Measurements from ENCODE around the gene SLC22A6. TPM values are rescaled to one million over a fixed set of nuclear protein-coding genes. Genes with fewer than 3 reads are reported as not detected.

SLC22A6 gene
- total RNA-seq, 1 experiment from 2014 or later, result not detected

- TF ChIP-seq STAT6 (CRISPR knock-in tag; conservative IDR thresholded peaks at IDR 0.05; ENCODE audit: low read depth), result no peak
Measured at GRCh38 chr11:62958547-62959421, 26.0 kb downstream of the SLC22A6 start (continued).

- TF ChIP-seq ZNF317 (CRISPR knock-in tag; IDR thresholded peaks at IDR 0.05; ENCODE audit: borderline replicate concordance, low read depth) (no peak), HMGXB4 (CRISPR knock-in tag; IDR thresholded peaks at IDR 0.05) (no peak), CDX4 (CRISPR knock-in tag; IDR thresholded peaks at IDR 0.05; ENCODE audit: borderline replicate concordance) (no peak), MYBL2 (CRISPR knock-in tag; IDR thresholded peaks at IDR 0.05) (no peak), SMAD4 (CRISPR knock-in tag; IDR thresholded peaks at IDR 0.05) (no peak), ZSCAN18 (CRISPR knock-in tag; IDR thresholded peaks at IDR 0.05) (no peak), AFF4 (CRISPR knock-in tag; IDR thresholded peaks at IDR 0.05; ENCODE audit: borderline replicate concordance) (no peak), MXD4 (CRISPR knock-in tag; IDR thresholded peaks at IDR 0.05; ENCODE audit: borderline replicate concordance) (no peak), ZNF219 (CRISPR knock-in tag; IDR thresholded peaks at IDR 0.05; ENCODE audit: borderline replicate concordance) (no peak), ZNF671 (CRISPR knock-in tag; IDR thresholded peaks at IDR 0.05) (no peak), ZNF138 (CRISPR knock-in tag; conservative IDR thresholded peaks at IDR 0.05) (no peak), MAX (CRISPR knock-in tag; IDR thresholded peaks at IDR 0.05) (no peak), ZNF512 (CRISPR knock-in tag; IDR thresholded peaks at IDR 0.05; ENCODE audit: borderline replicate concordance) (no peak)
- no peaks in the 10 kb centered on the region for H3K36me3 Mint-ChIP-seq
Measured at GRCh38 chr11:62957147-62957546, 27.6 kb downstream of the SLC22A6 start.

More at GRCh38 chr11:62957147-62957546, 27.6 kb downstream of the SLC22A6 start:
- CTCF ChIA-PET, result interaction anchor here (2.5 to 3.7 kb wide), 2 partner anchors 18 to 51 kb away, joined by 6 to 13 read pairs; no protein-coding TSS in a partner anchor
- peaks cover 8% of the 10 kb centered on the region for H3K4me1 Mint-ChIP-seq
- POLR2A ChIA-PET, result no interaction called here
- no peaks in the 10 kb centered on the region for H3K9me3 Mint-ChIP-seq
- ATAC-seq (no peak), DNase-seq (ENCODE audit: low spot score) (no peak)
- no peaks in the 10 kb centered on the region; the same call in 1 of the 2 replicates for H3K27me3 Mint-ChIP-seq (ENCODE audit: low read depth)
- H3K4me3 Mint-ChIP-seq, result no peak overlapping the region
- H3K27ac Mint-ChIP-seq, result no peak overlapping the region
